ENCODE data around the gene DNAAF9.

- no peak for TF ChIP-seq POLR2A (IDR thresholded peaks at IDR 0.05; ENCODE audit: low read depth, low read length)
- no peak for TF ChIP-seq CTCF (IDR thresholded peaks at IDR 0.05; ENCODE audit: extremely low read depth in 1 of 2, insufficient read depth in 1 of 2, low read depth in 1 of 2, low read length in 2 of 2)
- TF ChIP-seq, protein P1, sequence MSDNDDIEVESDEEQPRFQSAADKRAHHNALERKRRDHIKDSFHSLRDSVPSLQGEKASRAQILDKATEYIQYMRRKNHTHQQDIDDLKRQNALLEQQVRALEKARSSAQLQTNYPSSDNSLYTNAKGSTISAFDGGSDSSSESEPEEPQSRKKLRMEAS (IDR thresholded peaks at IDR 0.05; ENCODE audit: insufficient read depth, insufficient read length): no peak
These were observed 26.8 kb upstream of the DNAAF9 start for GRCh38 chr20:3434232-3434631.

All from endothelial cell of umbilical vein (primary cell).